Activated T-helper 1 cell treated with anti-CD3 and anti-CD28 coated beads, Interleukin-12 subunit alpha, Interleukin-12 subunit beta, Interleukin-2, Interleukin-4 antibody, amounts not matched to agents 30 ng/mL and 10 ng/mL and 1 ng/mL, durations not matched to agents 14 hours and 24 hours and 36 hours (primary cell): ENCODE data around the gene CD248. TPM values are rescaled to one million over a fixed set of nuclear protein-coding genes. Genes with fewer than 3 reads are reported as not detected.
"Not testable (repeated sequence)": the region's sequence is repeated elsewhere in the genome, so short reads cannot be mapped to it uniquely, and the experiment has no call there.

Experiments used
- DNase-seq: peaks from one replicate; pipeline ENCODE4 v3.0.0; 2021; ENCODE audit warnings: low spot score
- H3K27ac Mint-ChIP-seq: one replicate; pipeline ENCODE4 v1.8.0; 2021; ENCODE audit warnings: mild to moderate bottlenecking, mixed read lengths
- H3K27me3 Mint-ChIP-seq: one replicate; pipeline ENCODE4 v1.8.0; 2022; ENCODE audit warnings: mild to moderate bottlenecking, moderate library complexity, mixed read lengths; ENCODE audit not compliant: insufficient read depth
- H3K36me3 Mint-ChIP-seq: one replicate; pipeline ENCODE4 v1.8.0; 2021; ENCODE audit warnings: low read depth, mixed read lengths
- H3K4me1 Mint-ChIP-seq: one replicate; pipeline ENCODE4 v1.8.0; 2021; ENCODE audit warnings: low read depth, mixed read lengths
- H3K4me3 Mint-ChIP-seq: one replicate; pipeline ENCODE4 v1.8.0; 2021; ENCODE audit warnings: mild to moderate bottlenecking, moderate library complexity, mixed read lengths
- H3K9me3 Mint-ChIP-seq: one replicate; pipeline ENCODE4 v1.8.0; 2021; ENCODE audit warnings: mixed read lengths
- intact Hi-C: fragments of 100-400 bp; cut with micrococcal nuclease; formaldehyde crosslinking; loops from one replicate; pipeline ENCODE4 v1.15.1; 2024
- total RNA-seq: library from RNA; stranded (reverse); gene quantifications from 2 replicates; pipeline ENCODE4 v1.2.3, GENCODE V29; 2022

Gene CD248
- total RNA-seq, 1 donor from 2014 or later: not detected

DNA sequence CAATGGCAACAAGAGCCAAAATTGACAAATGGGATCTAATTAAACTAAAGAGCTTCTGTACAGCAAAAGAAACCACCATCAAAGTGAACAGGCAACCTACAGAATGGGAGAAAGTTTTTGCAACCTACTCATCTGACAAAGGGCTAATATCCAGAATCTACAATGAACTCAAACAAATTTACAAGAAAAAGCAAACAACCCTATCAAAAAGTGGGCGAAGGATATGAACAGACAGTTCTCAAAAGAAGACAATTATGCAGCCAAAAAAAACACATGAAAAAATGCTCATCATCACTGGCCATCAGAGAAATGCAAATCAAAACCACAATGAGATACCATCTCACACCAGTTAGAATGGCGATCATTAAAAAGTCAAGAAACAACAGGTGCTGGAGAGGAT lies 3.4 kb upstream of the CD248 start:
- H3K4me1 Mint-ChIP-seq: peaks cover 22% of the 10 kb centered on the region
- intact Hi-C loops, H3K9me3 Mint-ChIP-seq, DNase-seq, H3K4me3 Mint-ChIP-seq, H3K27ac Mint-ChIP-seq, H3K36me3 Mint-ChIP-seq: not testable (repeated sequence)
- H3K27me3 Mint-ChIP-seq: peaks cover 13% of the 10 kb centered on the region

DNA sequence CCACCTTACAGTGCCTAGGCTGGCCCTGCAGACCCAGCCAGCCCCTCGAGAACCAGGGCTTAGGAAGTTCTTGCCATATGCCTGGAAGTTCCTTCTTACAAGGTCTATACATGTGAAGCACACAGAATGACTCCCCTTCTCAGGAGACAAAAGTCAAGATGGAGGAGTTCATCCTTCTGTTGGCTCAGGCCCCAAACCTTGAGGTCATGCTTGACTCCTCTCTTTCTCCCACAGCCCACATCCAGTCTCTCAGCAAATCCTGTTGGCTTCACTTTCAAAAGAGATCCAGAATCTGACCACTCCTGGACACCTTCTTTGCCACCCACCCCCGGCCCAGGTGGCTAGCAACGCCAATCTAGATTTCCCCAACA lies 1.7 kb upstream of the CD248 start:
- DNase-seq: no peak
- peaks cover 5% of the 10 kb centered on the region for H3K9me3 Mint-ChIP-seq
- H3K27me3 Mint-ChIP-seq: peaks cover 13% of the 10 kb centered on the region
- H3K4me1 Mint-ChIP-seq: peaks cover 29% of the 10 kb centered on the region
- H3K4me3 Mint-ChIP-seq: no peak overlapping the region
- H3K36me3 Mint-ChIP-seq: peaks cover 2% of the 10 kb centered on the region
- no peak overlapping the region for H3K27ac Mint-ChIP-seq
- intact Hi-C loops: no loop called here

- DNase-seq: no peak
- H3K4me3 Mint-ChIP-seq: peak overlapping the region; percentile 7
- H3K9me3 Mint-ChIP-seq: peaks cover 5% of the 10 kb centered on the region
- H3K36me3 Mint-ChIP-seq: peaks cover 2% of the 10 kb centered on the region
- peaks cover 13% of the 10 kb centered on the region for H3K27me3 Mint-ChIP-seq
- H3K27ac Mint-ChIP-seq: peak overlapping the region; percentile 44
- peaks cover 29% of the 10 kb centered on the region for H3K4me1 Mint-ChIP-seq
- intact Hi-C loops: no loop called here
Observed at GRCh38 chr11:66317723-66318599, 1.1 kb upstream of the CD248 start.

DNA sequence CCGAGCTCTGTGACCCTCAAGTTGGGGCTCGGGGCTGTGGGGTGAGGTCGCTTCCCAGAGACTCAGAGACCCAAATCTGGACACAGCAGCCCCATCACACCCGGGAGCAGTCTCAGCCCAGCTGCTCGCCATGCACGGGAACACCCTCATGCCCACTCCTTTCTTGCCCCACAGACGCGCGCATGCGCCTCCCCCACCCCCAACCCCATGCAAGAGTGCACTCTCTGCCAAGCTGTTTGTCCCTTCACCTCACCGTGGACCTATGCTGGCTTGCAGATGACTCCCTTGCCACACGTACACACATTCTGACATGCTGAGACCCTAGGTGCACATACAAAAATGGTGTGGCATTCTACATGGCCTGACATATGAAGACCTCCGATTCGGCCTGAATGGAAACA lies 478 bp upstream of the CD248 start:
- Mint-ChIP-seq H3K4me3 (peak overlapping the region; percentile 7), H3K27me3 (peaks cover 11% of the 10 kb centered on the region), H3K36me3 (peaks cover 2% of the 10 kb centered on the region), H3K27ac (peak overlapping the region; percentile 44), H3K4me1 (peaks cover 29% of the 10 kb centered on the region), H3K9me3 (peaks cover 5% of the 10 kb centered on the region)
- intact Hi-C loops: no loop called here
- DNase-seq: no peak

- no peak overlapping the region for H3K4me3 Mint-ChIP-seq
- peaks cover 5% of the 10 kb centered on the region for H3K9me3 Mint-ChIP-seq
- H3K4me1 Mint-ChIP-seq: peaks cover 37% of the 10 kb centered on the region
- H3K27me3 Mint-ChIP-seq: peaks cover 11% of the 10 kb centered on the region
- H3K36me3 Mint-ChIP-seq: peaks cover 2% of the 10 kb centered on the region
- no peak for DNase-seq
- intact Hi-C loops: no loop called here
- no peak overlapping the region for H3K27ac Mint-ChIP-seq
Observed at GRCh38 chr11:66315921-66316811, 678 bp downstream of the CD248 start.

- intact Hi-C loops: no loop called here
- Mint-ChIP-seq H3K4me3 (peak overlapping the region; percentile 2), H3K9me3 (peaks cover 5% of the 10 kb centered on the region), H3K27me3 (peaks cover 9% of the 10 kb centered on the region), H3K4me1 (peaks cover 37% of the 10 kb centered on the region), H3K27ac (no peak overlapping the region), H3K36me3 (peaks cover 2% of the 10 kb centered on the region)
- no peak for DNase-seq
Observed at GRCh38 chr11:66315498-66315885, 1.4 kb downstream of the CD248 start.

DNA sequence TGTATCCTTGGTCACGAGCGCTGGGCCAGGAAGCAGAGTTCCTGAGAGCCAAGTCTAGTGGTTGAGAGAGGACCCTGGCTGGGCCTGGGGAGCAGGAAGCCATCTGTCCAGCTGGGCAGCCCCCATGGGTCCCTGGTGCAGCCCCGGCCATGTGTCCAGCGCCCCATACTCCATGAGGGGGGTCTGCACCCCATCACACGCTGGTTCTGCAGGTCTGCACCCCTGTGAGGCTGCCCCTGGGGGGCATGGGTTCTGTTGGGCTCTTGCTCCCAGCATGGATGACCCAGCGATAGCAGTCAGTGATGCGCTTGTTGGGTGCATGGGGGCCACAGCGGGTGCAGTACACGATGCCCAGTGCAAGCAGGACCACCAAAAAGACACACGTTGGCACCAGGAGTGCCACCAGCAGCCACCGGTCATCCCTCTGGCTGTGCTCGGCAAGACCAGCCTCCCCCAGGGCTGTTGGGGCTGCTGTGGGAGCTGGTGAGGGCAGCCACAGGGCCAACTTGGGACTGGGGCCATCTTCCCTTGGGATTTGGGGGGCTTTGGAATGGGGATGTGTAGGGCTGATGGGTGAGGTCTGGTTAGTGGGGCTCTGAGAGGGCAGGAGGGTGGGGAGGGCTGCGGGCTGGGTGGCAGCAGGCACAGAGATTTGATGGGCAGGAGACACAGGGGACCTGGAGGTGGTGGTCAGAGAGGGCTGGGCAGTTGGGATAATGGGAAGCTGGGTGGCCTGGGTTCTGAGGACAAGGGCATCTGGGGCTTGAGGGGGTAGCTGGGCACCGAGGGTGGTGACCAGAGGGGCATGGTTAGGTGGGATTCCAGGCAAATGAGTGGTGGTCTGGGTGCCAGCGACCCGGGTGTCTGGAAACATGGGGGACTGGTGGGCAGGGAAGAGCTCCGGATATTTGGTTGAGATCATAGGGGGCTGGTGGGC lies 2.0 kb downstream of the CD248 start:
- H3K4me3 Mint-ChIP-seq: peak overlapping the region; percentile 2
- H3K36me3 Mint-ChIP-seq: no peaks in the 10 kb centered on the region
- no peak overlapping the region for H3K27ac Mint-ChIP-seq
- peaks cover 9% of the 10 kb centered on the region for H3K27me3 Mint-ChIP-seq
- H3K4me1 Mint-ChIP-seq: peaks cover 37% of the 10 kb centered on the region
- peaks cover under 1% of the 10 kb centered on the region for H3K9me3 Mint-ChIP-seq
- intact Hi-C loops: no loop called here
- DNase-seq: no peak

- no peaks in the 10 kb centered on the region for H3K36me3 Mint-ChIP-seq
- H3K27ac Mint-ChIP-seq: peak overlapping the region; percentile 61
Observed at GRCh38 chr11:66314186-66314501, 2.7 kb downstream of the CD248 start.

GRCh38 chr11:66313321-66314185 lies 3.3 kb downstream of the CD248 start:
- Mint-ChIP-seq H3K27me3 (peaks cover 7% of the 10 kb centered on the region), H3K9me3 (no peaks in the 10 kb centered on the region), H3K4me1 (peaks cover 27% of the 10 kb centered on the region), H3K27ac (peak overlapping the region; percentile 94), H3K4me3 (peak overlapping the region; percentile 95), H3K36me3 (no peaks in the 10 kb centered on the region)
- no peak for DNase-seq
- intact Hi-C loops: loop anchor here (2.0 kb wide), 2 partner anchors 125 to 363 kb away; partner anchors contain the start of genes MRPL11 and RBM4B

More at GRCh38 chr11:66314186-66314501, 2.7 kb downstream of the CD248 start:
- intact Hi-C loops: no loop called here
- peaks cover 33% of the 10 kb centered on the region for H3K4me1 Mint-ChIP-seq
- peak overlapping the region; percentile 48 for H3K4me3 Mint-ChIP-seq
- no peaks in the 10 kb centered on the region for H3K9me3 Mint-ChIP-seq
- DNase-seq: no peak
- peaks cover 7% of the 10 kb centered on the region for H3K27me3 Mint-ChIP-seq

GRCh38 chr11:66312549-66313320 lies 4.1 kb downstream of the CD248 start:
- peak; percentile 95 for DNase-seq
- Mint-ChIP-seq H3K27me3 (peaks cover 3% of the 10 kb centered on the region), H3K27ac (peak overlapping the region; percentile 94), H3K4me1 (peaks cover 20% of the 10 kb centered on the region), H3K4me3 (peak overlapping the region; percentile 95), H3K9me3 (no peaks in the 10 kb centered on the region), H3K36me3 (no peaks in the 10 kb centered on the region)
- intact Hi-C loops: loop anchor here (1.0 to 2.0 kb wide), 10 partner anchors 16 to 364 kb away; partner anchors contain the start of genes BRMS1, MRPL11, PELI3 and RAB1B

DNA sequence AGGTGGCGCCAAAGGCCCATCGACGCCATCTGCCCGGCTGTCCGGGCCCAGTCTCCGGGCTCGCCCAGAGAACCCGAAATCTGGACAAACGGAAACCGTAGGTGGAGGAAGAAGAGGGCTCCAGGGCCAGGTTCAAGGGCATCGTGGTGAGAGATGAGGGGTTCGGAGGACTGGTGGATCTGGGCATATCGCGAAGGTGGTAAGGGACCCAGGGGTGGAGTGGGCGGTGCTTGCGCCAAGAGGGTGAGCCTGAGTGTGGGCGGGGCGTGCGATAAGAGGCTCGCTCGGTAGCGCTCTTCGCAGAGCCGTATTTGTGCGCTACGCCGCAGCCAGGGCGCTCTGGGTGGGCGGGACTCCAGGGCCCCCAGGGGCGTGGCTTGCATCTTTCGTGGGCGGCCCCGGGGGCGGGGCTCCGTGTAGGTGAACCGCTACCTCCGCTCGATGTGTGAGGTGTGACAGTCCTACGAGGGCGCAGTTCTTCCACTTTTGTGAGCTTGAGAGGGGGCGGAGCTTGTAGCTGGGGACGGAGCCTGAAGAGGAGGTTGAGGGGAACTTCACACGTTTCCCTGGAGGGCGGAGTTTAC lies 4.8 kb downstream of the CD248 start:
- peak overlapping the region; percentile 95 for H3K4me3 Mint-ChIP-seq
- intact Hi-C loops: loop anchor here (1.0 to 2.0 kb wide), 10 partner anchors 16 to 365 kb away; partner anchors contain the start of genes BRMS1, MRPL11, PELI3 and RAB1B
- peak; percentile 93 for DNase-seq
- H3K9me3 Mint-ChIP-seq: no peaks in the 10 kb centered on the region
- H3K36me3 Mint-ChIP-seq: no peaks in the 10 kb centered on the region
- H3K27me3 Mint-ChIP-seq: peaks cover 3% of the 10 kb centered on the region
- H3K27ac Mint-ChIP-seq: peak overlapping the region; percentile 94
- peaks cover 14% of the 10 kb centered on the region for H3K4me1 Mint-ChIP-seq
